HepG2 (cell line): Measurements from ENCODE around the gene ACAT2. TPM values are rescaled to one million over a fixed set of nuclear protein-coding genes. Genes with fewer than 3 reads are reported as not detected.

Experiments used
- POLR2G ChIP-seq: fragments of 200-400 bp; formaldehyde crosslinking; IDR thresholded peaks from 2 replicates; pipeline ENCODE4 v1.6.1; 2018; ENCODE audit warnings: mild to moderate bottlenecking, low read depth, low read length, moderate library complexity
- PRPF4 ChIP-seq: fragments of 200-400 bp; formaldehyde crosslinking; IDR thresholded peaks from 2 replicates; pipeline ENCODE4 v1.6.1; 2016; ENCODE audit warnings: low read length, low read depth; ENCODE audit not compliant: poor library complexity, severe bottlenecking
- SIN3B ChIP-seq: fragments of 150-350 bp; IDR thresholded peaks from 2 replicates; pipeline ENCODE4 v1.6.1; 2014; ENCODE audit warnings: low read length
- ZC3H4 ChIP-seq: sonication (generic); formaldehyde crosslinking; IDR thresholded peaks from 2 replicates; pipeline ENCODE4 v1.4.0; 2020; ENCODE audit warnings: missing genetic modification reagents, borderline replicate concordance
- ZNF382 ChIP-seq: sonication (generic); formaldehyde crosslinking; IDR thresholded peaks from 2 replicates; pipeline ENCODE4 v1.5.0; 2020; ENCODE audit warnings: missing genetic modification reagents, mild to moderate bottlenecking, borderline replicate concordance
- ZNF607 ChIP-seq: sonication (generic); formaldehyde crosslinking; IDR thresholded peaks from 2 replicates; pipeline ENCODE4 v1.5.1; 2020; ENCODE audit warnings: missing genetic modification reagents, mild to moderate bottlenecking, borderline replicate concordance
- ZNF737 ChIP-seq: sonication (generic); formaldehyde crosslinking; IDR thresholded peaks from 2 replicates; pipeline ENCODE4 v1.5.0; 2020; ENCODE audit warnings: missing genetic modification reagents, mild to moderate bottlenecking, borderline replicate concordance
- ZNF766 ChIP-seq: sonication (generic); formaldehyde crosslinking; IDR thresholded peaks from 2 replicates; pipeline ENCODE4 v1.5.0; 2020; ENCODE audit warnings: missing genetic modification reagents, borderline replicate concordance
- polyA plus RNA-seq, 8 experiments: library from polyadenylated mRNA; depleted of rRNA in 3 of 8; stranded (reverse) in 7 of 8; unstranded in 1 of 8; fragments of >200 nt; fragmentation: Illumina TruSeq in 4 of 8; extraction: Trizol in 4 of 8; gene quantifications; 2 replicates each; pipeline versions ENCODE4 v1.2.1 to v1.2.3, GENCODE V29; 2011 to 2016; ENCODE audit warnings: low read depth in 4 of 8, missing spikeins in 1 of 8, mixed read lengths in 1 of 8; ENCODE audit not compliant: insufficient read depth in 1 of 8
- total RNA-seq, 5 experiments: library from RNA; depleted of rRNA; stranded (reverse); fragments of >200 nt; fragmentation: Illumina TruSeq; extraction: Trizol; gene quantifications; 2 replicates each; pipeline ENCODE4 v1.2.3, GENCODE V29; 2016; ENCODE audit warnings: low read depth in 1 of 5
- TF ChIP-seq, protein P1 (sequence below), 2 experiments: sonication (generic) in 1 of 2; formaldehyde crosslinking in 1 of 2; IDR thresholded peaks; 2 replicates each; pipeline versions ENCODE4 v1.6.1 to v1.9.0; 2014 to 2022; ENCODE audit warnings: antibody characterized with exemption in 1 of 2, borderline replicate concordance in 1 of 2, inconsistent platforms in 1 of 2, low read depth in 1 of 2, missing genetic modification reagents in 1 of 2
- TF ChIP-seq, protein P2 (sequence below): sonication (generic); formaldehyde crosslinking; IDR thresholded peaks from 2 replicates; pipeline ENCODE4 v1.5.0; 2020; ENCODE audit warnings: missing genetic modification reagents
- TF ChIP-seq, protein P3 (sequence below): sonication (generic); formaldehyde crosslinking; IDR thresholded peaks from 2 replicates; pipeline ENCODE4 v1.9.0; 2021; ENCODE audit warnings: missing genetic modification reagents, mild to moderate bottlenecking, borderline replicate concordance
- TF ChIP-seq, protein P4 (sequence below): sonication (generic); formaldehyde crosslinking; IDR thresholded peaks from 2 replicates; pipeline ENCODE4 v1.8.0; 2022; ENCODE audit warnings: missing genetic modification reagents, low read depth, mild to moderate bottlenecking, borderline replicate concordance
- TF ChIP-seq, protein P5 (sequence below): sonication (generic); formaldehyde crosslinking; IDR thresholded peaks from 2 replicates; pipeline ENCODE4 v1.5.0; 2020; ENCODE audit warnings: missing genetic modification reagents, mild to moderate bottlenecking, borderline replicate concordance

ACAT2 gene
- total and polyA plus RNA-seq, 2 of the 13 experiments (the other 11 are each of a cell fraction or from before 2014, with no cell fraction given) = 121 to 534 TPM

DNA sequence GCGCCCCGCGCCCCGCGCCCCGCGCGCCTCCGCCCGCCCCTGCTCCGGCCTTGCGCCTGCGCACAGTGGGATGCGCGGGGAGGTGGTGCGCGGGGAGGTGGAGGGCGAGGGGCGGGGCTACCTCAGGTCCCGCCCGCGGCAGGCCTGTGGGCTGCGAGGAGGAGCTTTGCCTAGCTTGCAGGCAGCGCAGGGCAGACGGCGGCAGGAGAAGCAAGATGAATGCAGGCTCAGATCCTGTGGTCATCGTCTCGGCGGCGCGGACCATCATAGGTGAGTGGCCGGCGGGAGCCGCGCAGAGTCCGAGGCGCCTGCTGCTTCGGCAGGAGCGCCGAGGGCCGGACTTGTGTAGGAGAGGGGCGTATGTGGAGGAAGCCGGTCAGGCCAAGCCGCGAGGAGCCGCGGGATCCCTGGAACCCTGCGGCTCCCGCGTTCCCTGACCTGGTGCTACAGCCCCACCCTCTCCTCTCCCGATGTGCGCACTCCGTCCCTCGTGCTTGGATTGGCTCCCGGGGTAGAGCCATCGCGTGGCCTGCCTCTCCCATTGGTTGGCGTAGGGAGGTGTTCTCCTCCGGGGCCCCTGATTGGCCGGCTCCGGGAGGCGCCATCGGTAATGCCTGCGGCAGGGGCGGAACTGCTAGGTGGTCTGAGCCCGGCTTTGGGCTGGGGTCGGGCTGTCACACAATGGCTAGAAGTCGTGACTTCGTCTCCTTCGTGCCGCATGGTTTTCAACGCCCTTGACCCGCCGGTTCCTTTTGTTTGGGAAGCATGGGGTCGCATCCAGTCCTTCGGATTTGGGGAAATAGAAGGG lies at the start of gene ACAT2 (continued):
- TF ChIP-seq, protein P1, sequence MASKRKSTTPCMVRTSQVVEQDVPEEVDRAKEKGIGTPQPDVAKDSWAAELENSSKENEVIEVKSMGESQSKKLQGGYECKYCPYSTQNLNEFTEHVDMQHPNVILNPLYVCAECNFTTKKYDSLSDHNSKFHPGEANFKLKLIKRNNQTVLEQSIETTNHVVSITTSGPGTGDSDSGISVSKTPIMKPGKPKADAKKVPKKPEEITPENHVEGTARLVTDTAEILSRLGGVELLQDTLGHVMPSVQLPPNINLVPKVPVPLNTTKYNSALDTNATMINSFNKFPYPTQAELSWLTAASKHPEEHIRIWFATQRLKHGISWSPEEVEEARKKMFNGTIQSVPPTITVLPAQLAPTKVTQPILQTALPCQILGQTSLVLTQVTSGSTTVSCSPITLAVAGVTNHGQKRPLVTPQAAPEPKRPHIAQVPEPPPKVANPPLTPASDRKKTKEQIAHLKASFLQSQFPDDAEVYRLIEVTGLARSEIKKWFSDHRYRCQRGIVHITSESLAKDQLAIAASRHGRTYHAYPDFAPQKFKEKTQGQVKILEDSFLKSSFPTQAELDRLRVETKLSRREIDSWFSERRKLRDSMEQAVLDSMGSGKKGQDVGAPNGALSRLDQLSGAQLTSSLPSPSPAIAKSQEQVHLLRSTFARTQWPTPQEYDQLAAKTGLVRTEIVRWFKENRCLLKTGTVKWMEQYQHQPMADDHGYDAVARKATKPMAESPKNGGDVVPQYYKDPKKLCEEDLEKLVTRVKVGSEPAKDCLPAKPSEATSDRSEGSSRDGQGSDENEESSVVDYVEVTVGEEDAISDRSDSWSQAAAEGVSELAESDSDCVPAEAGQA (IDR thresholded peaks at IDR 0.05; ENCODE audit: low read depth) = peak; percentile 60
- TF ChIP-seq, protein P1 (CRISPR knock-in tag; IDR thresholded peaks at IDR 0.05; ENCODE audit: borderline replicate concordance) = peak; percentile 30; the same call in 1 of the 2 replicates
- TF ChIP-seq SIN3B (no peak), ZNF766 (CRISPR knock-in tag) (peak; percentile 88), ZNF607 (CRISPR knock-in tag) (peak; percentile 93), ZNF737 (CRISPR knock-in tag) (no peak; the same call in 1 of the 2 replicates), ZNF382 (CRISPR knock-in tag) (no peak), PRPF4 (no peak), ZC3H4 (CRISPR knock-in tag) (no peak), POLR2G (peak; percentile 76)
- TF ChIP-seq, protein P2, sequence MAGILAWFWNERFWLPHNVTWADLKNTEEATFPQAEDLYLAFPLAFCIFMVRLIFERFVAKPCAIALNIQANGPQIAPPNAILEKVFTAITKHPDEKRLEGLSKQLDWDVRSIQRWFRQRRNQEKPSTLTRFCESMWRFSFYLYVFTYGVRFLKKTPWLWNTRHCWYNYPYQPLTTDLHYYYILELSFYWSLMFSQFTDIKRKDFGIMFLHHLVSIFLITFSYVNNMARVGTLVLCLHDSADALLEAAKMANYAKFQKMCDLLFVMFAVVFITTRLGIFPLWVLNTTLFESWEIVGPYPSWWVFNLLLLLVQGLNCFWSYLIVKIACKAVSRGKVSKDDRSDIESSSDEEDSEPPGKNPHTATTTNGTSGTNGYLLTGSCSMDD = no peak
- TF ChIP-seq, protein P3, sequence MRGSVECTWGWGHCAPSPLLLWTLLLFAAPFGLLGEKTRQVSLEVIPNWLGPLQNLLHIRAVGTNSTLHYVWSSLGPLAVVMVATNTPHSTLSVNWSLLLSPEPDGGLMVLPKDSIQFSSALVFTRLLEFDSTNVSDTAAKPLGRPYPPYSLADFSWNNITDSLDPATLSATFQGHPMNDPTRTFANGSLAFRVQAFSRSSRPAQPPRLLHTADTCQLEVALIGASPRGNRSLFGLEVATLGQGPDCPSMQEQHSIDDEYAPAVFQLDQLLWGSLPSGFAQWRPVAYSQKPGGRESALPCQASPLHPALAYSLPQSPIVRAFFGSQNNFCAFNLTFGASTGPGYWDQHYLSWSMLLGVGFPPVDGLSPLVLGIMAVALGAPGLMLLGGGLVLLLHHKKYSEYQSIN = no peak
- TF ChIP-seq, protein P4, sequence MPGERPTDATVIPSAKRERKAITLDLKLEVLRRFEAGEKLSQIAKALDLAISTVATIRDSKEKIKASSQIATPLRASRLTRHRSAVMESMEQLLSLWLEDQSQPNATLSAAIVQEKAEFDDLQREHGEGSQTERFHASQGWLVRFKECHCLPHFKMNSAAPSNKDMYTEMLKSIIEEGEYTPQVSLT (CRISPR knock-in tag) = no peak; the same call in 1 of the 2 replicates
- TF ChIP-seq, protein P5, sequence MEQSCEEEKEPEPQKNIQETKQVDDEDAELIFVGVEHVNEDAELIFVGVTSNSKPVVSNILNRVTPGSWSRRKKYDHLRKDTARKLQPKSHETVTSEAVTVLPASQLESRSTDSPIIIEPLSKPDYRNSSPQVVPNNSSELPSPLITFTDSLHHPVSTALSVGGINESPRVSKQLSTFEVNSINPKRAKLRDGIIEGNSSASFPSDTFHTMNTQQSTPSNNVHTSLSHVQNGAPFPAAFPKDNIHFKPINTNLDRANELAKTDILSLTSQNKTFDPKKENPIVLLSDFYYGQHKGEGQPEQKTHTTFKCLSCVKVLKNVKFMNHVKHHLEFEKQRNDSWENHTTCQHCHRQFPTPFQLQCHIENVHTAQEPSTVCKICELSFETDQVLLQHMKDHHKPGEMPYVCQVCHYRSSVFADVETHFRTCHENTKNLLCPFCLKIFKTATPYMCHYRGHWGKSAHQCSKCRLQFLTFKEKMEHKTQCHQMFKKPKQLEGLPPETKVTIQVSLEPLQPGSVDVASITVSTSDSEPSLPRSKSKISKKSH = no peak; the same call in 1 of the 2 replicates
